Stomach smooth muscle (tissue), 2 donors: Measurements from ENCODE around the gene TMEM17.

Experiments
- H3K27ac ChIP-seq: one replicate; pipeline ENCODE4 v1.7.0; 2013; ENCODE audit warnings: mild to moderate bottlenecking, low read length, inconsistent platforms
- H3K27me3 ChIP-seq, 2 donors: one replicate each; pipeline ENCODE4 v1.7.0; 2013; ENCODE audit warnings: low read length in 2 of 2; ENCODE audit not compliant: insufficient read depth in 2 of 2, control insufficient read depth in 1 of 2
- H3K36me3 ChIP-seq, 2 donors: one replicate each; pipeline ENCODE4 v1.7.0; 2013; ENCODE audit warnings: low read length in 2 of 2; ENCODE audit not compliant: control insufficient read depth in 2 of 2, insufficient read depth in 2 of 2
- H3K4me1 ChIP-seq: one replicate; pipeline ENCODE4 v1.7.0; 2013; ENCODE audit warnings: low read length; ENCODE audit not compliant: control insufficient read depth, insufficient read depth
- H3K4me3 ChIP-seq, 2 donors: one replicate each; pipeline ENCODE4 v1.7.0; 2013; ENCODE audit warnings: low read length in 2 of 2
- H3K9ac ChIP-seq, 2 donors: one replicate each; pipeline ENCODE4 v1.7.0; 2013; ENCODE audit warnings: low read length in 2 of 2, mild to moderate bottlenecking in 1 of 2
- H3K9me3 ChIP-seq, 2 donors: one replicate each; pipeline ENCODE4 v1.7.0; 2013; ENCODE audit warnings: low read length in 2 of 2; ENCODE audit not compliant: control insufficient read depth in 2 of 2
- donor health status: healthy.
- donor health status: Pancreatic carcinoma.

The TMEM17 gene

DNA sequence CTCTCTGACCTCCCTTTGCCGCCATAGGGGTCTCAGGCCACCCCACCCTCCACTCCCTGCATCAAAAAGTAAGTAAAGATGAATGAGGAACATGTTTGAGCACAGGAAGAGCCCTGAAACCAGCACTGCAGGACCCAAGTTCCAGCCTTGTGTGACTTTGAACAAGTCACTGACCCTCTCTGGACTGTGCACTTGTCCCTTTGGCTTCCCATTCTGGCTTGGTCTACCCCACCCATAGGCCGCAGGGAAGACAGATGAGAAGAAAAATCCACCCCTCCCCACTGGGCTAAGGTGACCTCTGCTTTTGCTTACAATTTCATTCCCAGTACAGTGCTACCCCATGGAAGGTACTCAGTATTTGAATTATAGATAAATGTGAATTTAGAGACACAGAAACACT is 43.8 kb downstream of the TMEM17 start:
- Histone ChIP-seq H3K36me3 (no peaks in the 10 kb centered on the region), H3K4me3 (no peak overlapping the region), H3K9ac (no peak overlapping the region), H3K9me3 (no peaks in the 10 kb centered on the region), H3K27ac (peak overlapping the region; percentile 24), H3K4me1 (peaks cover 27% of the 10 kb centered on the region), H3K27me3 (no peaks in the 10 kb centered on the region)

DNA sequence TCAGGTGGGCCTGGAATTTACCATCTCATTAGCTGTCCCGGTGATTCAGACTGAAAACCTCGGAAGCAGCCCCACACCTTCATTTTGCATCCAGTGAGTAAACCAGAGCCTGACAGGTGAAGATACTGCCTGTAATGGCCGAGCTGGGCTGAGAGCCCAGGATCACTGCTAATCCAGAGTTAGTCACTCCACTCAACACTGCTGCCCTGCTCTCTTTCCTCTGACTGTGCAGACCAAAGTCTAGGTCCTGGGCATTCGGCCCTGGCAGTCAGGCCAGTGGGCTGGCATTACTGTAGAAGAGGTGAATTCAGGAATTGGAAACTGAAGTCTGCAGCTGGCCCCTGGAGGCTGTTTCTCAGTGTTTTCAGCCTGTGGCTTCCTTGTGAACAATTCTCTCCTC is 44.3 kb downstream of the TMEM17 start:
- no peaks in the 10 kb centered on the region for H3K36me3 ChIP-seq
- H3K4me1 ChIP-seq: peaks cover 28% of the 10 kb centered on the region
- no peaks in the 10 kb centered on the region for H3K9me3 ChIP-seq
- no peak overlapping the region for H3K9ac ChIP-seq
- H3K27me3 ChIP-seq: no peaks in the 10 kb centered on the region
- no peak overlapping the region for H3K4me3 ChIP-seq
- H3K27ac ChIP-seq: peak overlapping the region; percentile 37

DNA sequence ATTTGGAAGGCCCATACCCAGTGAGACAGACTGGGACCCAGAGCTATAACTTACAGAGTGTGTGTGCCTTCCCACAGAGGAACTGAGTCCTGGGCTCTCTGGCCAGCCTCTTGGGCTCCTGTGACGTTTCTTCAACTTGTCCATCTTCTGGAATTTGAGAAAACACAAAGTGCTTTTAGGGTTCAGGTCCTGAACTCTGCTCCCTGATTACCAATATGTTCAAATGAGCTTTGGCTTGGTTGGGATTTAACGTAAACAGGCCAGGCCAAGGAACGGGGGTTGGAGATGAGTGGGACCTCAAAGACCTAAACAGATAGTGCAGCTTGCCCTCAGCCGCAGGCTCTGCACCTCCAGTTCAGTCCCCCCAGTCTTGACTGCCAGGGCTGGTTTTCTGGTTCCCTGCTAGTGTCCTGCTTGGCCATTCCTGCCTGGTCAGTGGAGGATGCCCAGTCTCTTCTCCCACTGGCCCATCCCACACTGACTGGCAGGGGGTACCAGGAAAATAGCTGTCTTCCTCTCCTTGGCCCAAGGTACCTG is 44.9 kb downstream of the TMEM17 start:
- Histone ChIP-seq H3K36me3 (no peaks in the 10 kb centered on the region), H3K4me3 (no peak overlapping the region), H3K9me3 (no peaks in the 10 kb centered on the region), H3K9ac (no peak overlapping the region), H3K27ac (peak overlapping the region; percentile 37), H3K27me3 (no peaks in the 10 kb centered on the region), H3K4me1 (peaks cover 28% of the 10 kb centered on the region)

DNA sequence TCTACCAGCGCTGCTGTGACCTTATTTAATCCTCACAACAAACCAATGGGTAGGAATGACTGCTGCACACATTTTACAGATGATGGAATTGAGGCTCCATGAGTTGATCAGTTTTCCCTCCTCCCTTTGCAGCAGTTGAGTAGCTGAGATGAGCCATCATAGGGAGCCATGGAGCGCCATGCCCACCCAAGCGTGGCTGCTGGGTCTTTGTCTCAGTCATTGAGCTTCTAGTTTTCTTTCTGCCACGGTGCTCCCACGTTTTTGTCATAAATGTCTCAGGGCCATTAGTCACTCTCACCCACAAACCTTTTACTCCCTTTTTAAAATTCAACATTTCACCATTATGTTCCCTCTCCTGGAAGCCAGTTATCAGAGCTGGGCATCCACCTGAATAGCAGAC is 45.8 kb downstream of the TMEM17 start:
- no peak overlapping the region for H3K27ac ChIP-seq
- no peak overlapping the region for H3K4me3 ChIP-seq
- no peaks in the 10 kb centered on the region for H3K36me3 ChIP-seq
- peaks cover 28% of the 10 kb centered on the region for H3K4me1 ChIP-seq
- H3K9me3 ChIP-seq: no peaks in the 10 kb centered on the region
- no peaks in the 10 kb centered on the region for H3K27me3 ChIP-seq
- H3K9ac ChIP-seq: no peak overlapping the region

DNA sequence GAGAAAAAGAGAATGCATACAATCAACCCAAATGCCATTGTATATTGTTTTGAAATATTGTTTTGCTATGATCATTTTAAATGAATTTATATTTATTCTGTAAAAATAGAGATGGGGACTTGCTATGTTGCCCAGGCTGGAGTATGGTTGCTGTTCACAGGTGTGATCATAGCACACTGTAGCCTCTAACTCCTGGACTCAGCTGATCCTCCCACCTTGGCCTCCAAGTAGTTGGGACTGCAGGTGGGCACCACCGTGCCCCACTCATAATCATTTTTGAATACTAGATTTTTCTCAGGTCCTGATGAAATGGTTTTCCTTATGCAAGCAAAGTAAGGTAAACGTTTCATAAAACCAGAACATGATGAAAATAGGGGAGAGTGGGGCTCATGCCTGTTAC is 46.3 kb downstream of the TMEM17 start:
- Histone ChIP-seq H3K9me3 (no peaks in the 10 kb centered on the region), H3K4me1 (peaks cover 28% of the 10 kb centered on the region), H3K9ac (no peak overlapping the region), H3K4me3 (no peak overlapping the region), H3K36me3 (no peaks in the 10 kb centered on the region), H3K27ac (no peak overlapping the region), H3K27me3 (no peaks in the 10 kb centered on the region)

DNA sequence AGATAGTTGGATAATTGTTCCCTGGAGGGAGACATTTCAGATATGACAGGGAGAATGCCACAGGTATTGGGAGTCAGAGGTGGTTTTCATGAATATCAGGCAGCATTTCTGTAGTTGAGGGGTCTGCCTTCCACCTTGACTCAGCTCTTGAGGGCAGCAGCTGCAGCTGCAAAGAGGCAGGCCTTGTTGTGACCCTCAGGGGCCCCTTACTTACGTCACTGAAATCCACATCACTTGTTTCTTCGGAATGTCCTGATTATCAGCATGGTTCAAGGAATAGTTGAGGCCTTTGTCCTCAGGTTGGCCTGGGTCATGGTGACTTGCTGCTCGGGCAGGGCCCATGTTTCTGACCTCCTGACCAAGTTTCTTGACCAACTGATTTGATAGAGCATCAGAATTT is 46.9 kb downstream of the TMEM17 start:
- no peak overlapping the region for H3K27ac ChIP-seq

DNA sequence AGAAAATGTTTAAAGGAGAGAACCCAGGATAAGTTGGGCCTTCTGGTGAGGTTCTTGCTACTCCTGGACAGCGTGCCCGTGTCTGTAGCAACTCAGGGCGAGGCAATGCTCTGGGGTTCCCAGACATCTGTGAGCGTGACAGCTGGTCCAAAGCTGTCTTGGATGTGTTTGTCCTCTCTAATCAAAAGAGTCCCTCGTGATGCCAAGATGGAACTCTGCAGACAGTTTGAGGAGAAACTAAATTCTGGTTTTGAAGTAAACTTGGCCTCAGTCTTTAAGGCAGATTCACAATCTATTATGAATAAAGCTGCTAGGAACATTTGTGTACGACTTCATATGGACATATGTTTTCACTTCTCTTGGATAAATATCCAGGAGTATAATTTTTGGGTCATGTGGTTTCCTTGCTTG is 47.3 kb downstream of the TMEM17 start:
- H3K27ac ChIP-seq: no peak overlapping the region
- H3K27me3 ChIP-seq: no peaks in the 10 kb centered on the region
- no peaks in the 10 kb centered on the region for H3K9me3 ChIP-seq
- H3K4me1 ChIP-seq: peaks cover 34% of the 10 kb centered on the region
- no peak overlapping the region for H3K4me3 ChIP-seq
- no peak overlapping the region for H3K9ac ChIP-seq
- H3K36me3 ChIP-seq: no peaks in the 10 kb centered on the region

More for the DNA sequence above, 46.9 kb downstream of the TMEM17 start:
- Histone ChIP-seq H3K9ac (no peak overlapping the region), H3K9me3 (no peaks in the 10 kb centered on the region), H3K4me1 (peaks cover 30% of the 10 kb centered on the region), H3K36me3 (no peaks in the 10 kb centered on the region), H3K4me3 (no peak overlapping the region), H3K27me3 (no peaks in the 10 kb centered on the region)

DNA sequence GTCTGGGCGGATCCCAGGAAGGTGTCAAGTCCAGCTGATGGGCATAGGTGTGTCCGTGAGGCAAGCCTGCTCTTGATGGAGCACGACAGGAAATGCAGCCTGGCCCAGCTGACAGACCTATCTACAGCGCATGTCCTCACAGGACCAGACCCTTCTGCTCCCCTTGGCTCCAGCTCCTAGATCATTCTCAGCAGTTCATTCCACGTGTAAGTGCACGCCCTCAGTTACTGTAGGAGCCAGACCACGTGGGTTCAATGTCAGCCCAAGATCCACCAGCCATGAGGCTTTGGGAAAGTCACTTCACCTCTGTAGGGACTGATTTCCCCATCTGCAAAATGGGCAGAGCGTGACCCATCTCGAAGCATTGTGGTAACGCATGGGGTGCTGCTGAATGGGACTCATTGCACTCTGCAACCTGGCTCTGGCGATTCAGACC is 47.8 kb downstream of the TMEM17 start:
- H3K4me1 ChIP-seq: peaks cover 37% of the 10 kb centered on the region
- no peaks in the 10 kb centered on the region for H3K27me3 ChIP-seq
- no peak overlapping the region for H3K9ac ChIP-seq
- H3K9me3 ChIP-seq: no peaks in the 10 kb centered on the region
- H3K4me3 ChIP-seq: no peak overlapping the region
- no peak overlapping the region for H3K27ac ChIP-seq
- H3K36me3 ChIP-seq: no peaks in the 10 kb centered on the region

DNA sequence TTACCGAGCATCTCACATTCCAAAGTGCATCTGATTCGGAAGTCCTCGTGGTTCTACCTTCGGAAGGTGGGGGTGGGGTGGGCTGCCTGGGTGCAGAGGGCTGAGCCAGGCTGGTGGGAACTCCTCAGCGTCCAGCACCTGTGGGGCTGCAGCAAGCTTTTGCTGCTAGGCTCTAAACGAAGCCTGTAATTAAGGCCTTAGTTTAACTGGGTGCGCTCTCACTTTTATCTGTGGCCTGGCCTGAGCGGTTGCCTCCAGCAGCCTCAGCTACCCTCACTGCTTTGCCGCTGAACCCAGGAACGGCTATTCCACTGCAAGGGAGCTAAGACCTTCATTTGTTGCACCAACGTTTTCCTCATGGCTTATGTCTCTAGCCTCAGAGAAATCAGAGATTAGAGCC is 48.4 kb downstream of the TMEM17 start:
- H3K4me3 ChIP-seq: peak overlapping the region; percentile 82 to 88
- no peaks in the 10 kb centered on the region for H3K9me3 ChIP-seq
- no peaks in the 10 kb centered on the region for H3K36me3 ChIP-seq
- no peaks in the 10 kb centered on the region for H3K27me3 ChIP-seq
- peak overlapping the region; percentile 73 to 85 for H3K9ac ChIP-seq
- peak overlapping the region; percentile 64 for H3K27ac ChIP-seq
- peaks cover 39% of the 10 kb centered on the region for H3K4me1 ChIP-seq

DNA sequence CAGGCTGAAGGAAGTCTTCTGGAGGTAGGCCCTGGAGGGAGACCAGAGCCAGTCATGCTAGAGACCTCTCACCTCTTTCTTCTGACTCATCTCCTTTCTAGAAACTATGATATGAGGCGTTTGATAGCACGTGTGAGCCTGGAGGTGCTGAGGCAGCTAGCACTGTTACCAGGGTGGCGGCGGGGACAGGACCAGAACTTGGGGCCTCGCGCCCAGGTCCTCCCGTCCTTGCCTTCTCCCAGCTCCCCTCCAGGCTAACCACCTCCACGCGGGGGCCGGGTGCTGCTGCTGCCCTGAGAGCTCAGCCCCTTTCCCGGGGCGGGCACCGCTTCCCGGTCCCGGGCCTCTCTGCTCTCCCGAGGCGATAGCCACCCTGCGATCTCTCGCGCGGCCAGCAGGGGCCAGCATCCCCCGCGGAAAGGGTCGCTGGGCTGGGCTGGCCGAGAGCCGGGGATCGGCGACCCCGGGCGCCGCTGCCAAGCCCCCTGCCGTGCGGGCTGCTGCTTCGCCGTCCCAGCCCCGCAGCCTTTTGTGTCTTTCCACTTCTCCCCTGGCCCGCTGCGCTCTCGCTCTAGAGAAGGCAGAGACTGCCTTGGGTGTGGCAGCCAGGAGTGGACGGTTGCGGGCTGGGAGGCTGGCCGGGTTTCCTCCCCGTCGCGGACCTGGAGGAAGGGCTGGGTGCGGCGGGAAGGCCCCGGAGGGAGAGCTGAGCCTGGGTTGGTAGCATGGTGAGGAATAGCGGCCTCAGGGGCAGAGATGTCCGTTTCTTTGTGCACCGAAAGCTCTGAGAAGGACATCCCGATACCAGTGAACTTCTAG is 49.1 kb downstream of the TMEM17 start:
- Histone ChIP-seq H3K9ac (peak overlapping the region; percentile 73 to 85), H3K36me3 (no peaks in the 10 kb centered on the region), H3K4me1 (peaks cover 35% of the 10 kb centered on the region), H3K27ac (peak overlapping the region; percentile 64), H3K27me3 (no peaks in the 10 kb centered on the region), H3K9me3 (no peaks in the 10 kb centered on the region), H3K4me3 (peak overlapping the region; percentile 82 to 88)
